Myocyte (in vitro differentiated cells): ENCODE data around the gene HLA-DPB1. TPM values are rescaled to one million over a fixed set of nuclear protein-coding genes. Genes with fewer than 3 reads are reported as not detected.

ENCODE experiments used
- DNase-seq: peaks from one replicate; pipeline ENCODE4 v3.0.0-alpha.2; 2012; ENCODE audit warnings: low read depth
- total RNA-seq: library from RNA; depleted of rRNA; stranded (reverse); fragments of >200 nt; gene quantifications from 2 replicates; pipeline ENCODE4 v1.2.3, GENCODE V29; 2014

Gene HLA-DPB1
- total RNA-seq, 1 donor from 2014 or later = 0.19 TPM

DNA sequence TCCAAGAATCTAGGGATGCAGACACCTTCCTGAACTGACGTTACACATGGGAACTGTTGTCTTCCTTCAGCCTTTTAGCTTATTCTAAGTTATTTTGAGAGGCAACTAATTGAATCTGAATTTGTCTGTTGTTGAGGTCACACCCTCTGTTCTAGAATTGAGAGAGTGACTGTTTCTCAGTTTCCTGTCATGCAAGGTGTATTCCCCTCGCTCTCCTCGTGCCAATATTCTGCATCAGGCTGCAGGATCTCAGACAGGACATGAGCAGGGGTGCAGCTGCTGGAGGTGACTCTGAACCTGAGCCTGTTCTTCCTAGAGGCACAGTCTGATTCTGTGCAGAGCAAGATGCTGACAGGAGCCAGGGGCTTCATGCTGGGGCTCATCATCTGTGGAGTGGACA is 52.5 kb downstream of the HLA-DPB1 start:
- DNase-seq = no peak

- no peak for DNase-seq
These were observed 56.3 kb downstream of the HLA-DPB1 start for GRCh38 chr6:33132081-33132524.

GRCh38 chr6:33136310-33136900 is 60.6 kb downstream of the HLA-DPB1 start:
- DNase-seq = no peak

Other genes with a start within 250 kb of the HLA-DPB1 start
- gene TAP2, start 237.3 kb upstream of the HLA-DPB1 start, total RNA-seq = 3.8 and 4.1 TPM in 2 replicates
- 30.7 and 36.0 TPM in 2 replicates for gene PSMB8, start 231.9 kb upstream of the HLA-DPB1 start, total RNA-seq
- 49.7 and 54.7 TPM in 2 replicates for gene TAP1, start 222.3 kb upstream of the HLA-DPB1 start, total RNA-seq
- 7.2 and 8.2 TPM in 2 replicates for gene PSMB9, start 221.8 kb upstream of the HLA-DPB1 start, total RNA-seq
- gene HLA-DMB, start 135.0 kb upstream of the HLA-DPB1 start, total RNA-seq = not detected in 2 replicates
- 2.1 and 4.3 TPM in 2 replicates for gene HLA-DMA, start 122.9 kb upstream of the HLA-DPB1 start, total RNA-seq
- 108 and 112 TPM in 2 replicates for gene BRD2, start 107.4 kb upstream of the HLA-DPB1 start, total RNA-seq
- gene HLA-DOA, start 66.4 kb upstream of the HLA-DPB1 start, total RNA-seq = not detected in 2 replicates
- 0.27 and 0.68 TPM in 2 replicates for gene HLA-DPA1, start 2.3 kb upstream of the HLA-DPB1 start, total RNA-seq
- 0.96 and 1.9 TPM in 2 replicates for gene COL11A2, start 116.5 kb downstream of the HLA-DPB1 start, total RNA-seq
- gene RXRB, start 124.7 kb downstream of the HLA-DPB1 start, total RNA-seq = 29.3 and 36.9 TPM in 2 replicates
- gene SLC39A7, start 124.9 kb downstream of the HLA-DPB1 start, total RNA-seq = 95.9 and 162 TPM in 2 replicates
- 9.4 and 15.9 TPM in 2 replicates for gene HSD17B8, start 128.7 kb downstream of the HLA-DPB1 start, total RNA-seq
- gene RING1, start 132.5 kb downstream of the HLA-DPB1 start, total RNA-seq = 21.6 and 21.8 TPM in 2 replicates
- gene VPS52, start 195.9 kb downstream of the HLA-DPB1 start, total RNA-seq = 45.9 and 51.2 TPM in 2 replicates
- 1,802 and 1,984 TPM in 2 replicates for gene RPS18, start 196.1 kb downstream of the HLA-DPB1 start, total RNA-seq
- gene B3GALT4, start 201.1 kb downstream of the HLA-DPB1 start, total RNA-seq = 0.21 TPM in 1 of 2 replicates, not detected in the other
- 74.7 and 95.2 TPM in 2 replicates for gene WDR46, start 213.2 kb downstream of the HLA-DPB1 start, total RNA-seq
- 61.0 and 71.6 TPM in 2 replicates for gene PFDN6, start 213.6 kb downstream of the HLA-DPB1 start, total RNA-seq
- gene RGL2, start 223.0 kb downstream of the HLA-DPB1 start, total RNA-seq = 27.9 and 31.0 TPM in 2 replicates
- 66.3 and 69.2 TPM in 2 replicates for gene TAPBP, start 238.1 kb downstream of the HLA-DPB1 start, total RNA-seq
- gene ZBTB22, start 241.8 kb downstream of the HLA-DPB1 start, total RNA-seq = 19.0 and 22.6 TPM in 2 replicates
- gene DAXX, start 247.0 kb downstream of the HLA-DPB1 start, total RNA-seq = 37.6 and 39.6 TPM in 2 replicates